ENCODE results near the gene NPEPPS.
"Not testable (repeated sequence)": the region's sequence is repeated elsewhere in the genome, so short reads cannot be mapped to it uniquely, and the experiment has no call there.

Gene NPEPPS

GRCh38 chr17:47560517-47561043, 29.7 kb downstream of the NPEPPS start:
- not testable (repeated sequence) for DNase-seq (ENCODE audit: low read depth, low spot score)

- DNase-seq (ENCODE audit: low read depth, low spot score) = not testable (repeated sequence)
These were observed 30.9 kb downstream of the NPEPPS start for GRCh38 chr17:47561698-47562405.

GRCh38 chr17:47562406-47562705, 31.4 kb downstream of the NPEPPS start:
- not testable (repeated sequence) for DNase-seq (ENCODE audit: low read depth, low spot score)

- peak; percentile 2 for DNase-seq (ENCODE audit: low read depth, low spot score)
These were observed 36.4 kb downstream of the NPEPPS start for GRCh38 chr17:47567261-47567660.

GRCh38 chr17:47572561-47572960, 41.7 kb downstream of the NPEPPS start:
- not testable (repeated sequence) for DNase-seq (ENCODE audit: low read depth, low spot score)

GRCh38 chr17:47582416-47582815, 51.5 kb downstream of the NPEPPS start:
- DNase-seq (ENCODE audit: low read depth, low spot score) = not testable (repeated sequence)

- not testable (repeated sequence) for DNase-seq (ENCODE audit: low read depth, low spot score)
These were observed 55.6 kb downstream of the NPEPPS start for GRCh38 chr17:47586378-47587055.

- not testable (repeated sequence) for DNase-seq (ENCODE audit: low read depth, low spot score)
These were observed 62.6 kb downstream of the NPEPPS start for GRCh38 chr17:47593522-47593921.

GRCh38 chr17:47603830-47604597, 73.1 kb downstream of the NPEPPS start:
- no peak for DNase-seq (ENCODE audit: low read depth, low spot score)

GRCh38 chr17:47604598-47604927, 73.7 kb downstream of the NPEPPS start:
- peak; percentile 68 for DNase-seq (ENCODE audit: low read depth, low spot score)

- DNase-seq (ENCODE audit: low read depth, low spot score) = peak; percentile 18
These were observed 74.1 kb downstream of the NPEPPS start for GRCh38 chr17:47605011-47605410.

GRCh38 chr17:47607481-47607880, 76.6 kb downstream of the NPEPPS start:
- no peak for DNase-seq (ENCODE audit: low read depth, low spot score)

- DNase-seq (ENCODE audit: low read depth, low spot score) = peak; percentile 23
These were observed 80.8 kb downstream of the NPEPPS start for GRCh38 chr17:47611372-47612350.

GRCh38 chr17:47615766-47616424, 85.0 kb downstream of the NPEPPS start:
- DNase-seq (ENCODE audit: low read depth, low spot score) = peak; percentile 70

- DNase-seq (ENCODE audit: low read depth, low spot score) = peak; percentile 22
These were observed 87.5 kb downstream of the NPEPPS start for GRCh38 chr17:47618410-47618809.

- DNase-seq (ENCODE audit: low read depth, low spot score) = no peak
These were observed 89.8 kb downstream of the NPEPPS start for GRCh38 chr17:47620503-47621245.

GRCh38 chr17:47621293-47622179, 90.6 kb downstream of the NPEPPS start:
- DNase-seq (ENCODE audit: low read depth, low spot score) = peak; percentile 96

GRCh38 chr17:47622180-47622549, 91.3 kb downstream of the NPEPPS start:
- DNase-seq (ENCODE audit: low read depth, low spot score) = peak; percentile 19

- DNase-seq (ENCODE audit: low read depth, low spot score) = no peak
These were observed 93.8 kb downstream of the NPEPPS start for GRCh38 chr17:47624727-47625068.

Data from astrocyte of the hippocampus (primary cell).